ENCODE data around the gene OR4F15.
"Not testable (repeated sequence)": the region's sequence is repeated elsewhere in the genome, so short reads cannot be mapped to it uniquely, and the experiment has no call there.

Gene OR4F15

GRCh38 chr15:101811902-101812301 is at the start of gene OR4F15:
TSS of gene OR4F15 (plus strand) at chr15:101812202. CDS start at chr15:101818187, 5,985 bp downstream.
- DNase-seq, result no peak

- DNase-seq, result not testable (repeated sequence)
These were observed 47.2 kb upstream of the OR4F15 start for GRCh38 chr15:101764669-101765339.

- DNase-seq, result not testable (repeated sequence)
These were observed 46.7 kb upstream of the OR4F15 start for GRCh38 chr15:101765340-101765671.

GRCh38 chr15:101765772-101766456 is 46.1 kb upstream of the OR4F15 start:
- no peak for DNase-seq

- DNase-seq, result not testable (repeated sequence)
These were observed 44.8 kb upstream of the OR4F15 start for GRCh38 chr15:101767083-101767640.

- DNase-seq, result no peak
These were observed 39.1 kb upstream of the OR4F15 start for GRCh38 chr15:101772921-101773320.

GRCh38 chr15:101773496-101774100 is 38.4 kb upstream of the OR4F15 start:
- DNase-seq, result no peak

- DNase-seq, result no peak
These were observed 36.9 kb upstream of the OR4F15 start for GRCh38 chr15:101775136-101775535.

- not testable (repeated sequence) for DNase-seq
These were observed 33.4 kb upstream of the OR4F15 start for GRCh38 chr15:101778576-101778975.

- DNase-seq, result not testable (repeated sequence)
These were observed 31.8 kb upstream of the OR4F15 start for GRCh38 chr15:101780225-101780624.

GRCh38 chr15:101781928-101782327 is 30.1 kb upstream of the OR4F15 start:
- no peak for DNase-seq

- DNase-seq, result no peak
These were observed 27.4 kb upstream of the OR4F15 start for GRCh38 chr15:101784644-101785043.

GRCh38 chr15:101786422-101786821 is 25.6 kb upstream of the OR4F15 start:
- DNase-seq, result not testable (repeated sequence)

GRCh38 chr15:101788001-101788400 is 24.0 kb upstream of the OR4F15 start:
- not testable (repeated sequence) for DNase-seq

- not testable (repeated sequence) for DNase-seq
These were observed 23.3 kb upstream of the OR4F15 start for GRCh38 chr15:101788503-101789269.

GRCh38 chr15:101790748-101791147 is 21.3 kb upstream of the OR4F15 start:
- DNase-seq, result not testable (repeated sequence)

- not testable (repeated sequence) for DNase-seq
These were observed 18.0 kb upstream of the OR4F15 start for GRCh38 chr15:101793981-101794380.

- DNase-seq, result no peak
These were observed 16.5 kb upstream of the OR4F15 start for GRCh38 chr15:101795455-101795854.

GRCh38 chr15:101799665-101800064 is 12.3 kb upstream of the OR4F15 start:
- no peak for DNase-seq

- DNase-seq, result no peak
These were observed 11.0 kb upstream of the OR4F15 start for GRCh38 chr15:101801048-101801447.

- DNase-seq, result no peak
These were observed 8.8 kb upstream of the OR4F15 start, which contains the start of gene OR4F6 for GRCh38 chr15:101803209-101803608. TSS of gene OR4F6 (plus strand) at chr15:101803509. CDS start at chr15:101805720, 2,211 bp downstream.

- no peak for DNase-seq
These were observed 8.3 kb upstream of the OR4F15 start for GRCh38 chr15:101803676-101804075.

GRCh38 chr15:101804375-101804774 is 7.6 kb upstream of the OR4F15 start:
- DNase-seq, result no peak

Measured in CD4-positive, alpha-beta T cell treated with Interleukin-4 for 1 hour (primary cell).